Erythroblast (primary cell): Measurements from ENCODE around the gene LARP1.

ENCODE experiments used
- GATA1 ChIP-seq: IDR thresholded peaks from 2 replicates; pipeline ENCODE4 v1.6.1; 2011; ENCODE audit warnings: low read depth, mild to moderate bottlenecking, control low read depth, low read length, moderate library complexity
- POLR2A ChIP-seq: IDR thresholded peaks from 2 replicates; pipeline ENCODE4 v1.6.1; 2011; ENCODE audit warnings: mild to moderate bottlenecking, low read length

GRCh38 chr5:154786414-154786813, 31.2 kb downstream of the LARP1 start:
- TF ChIP-seq POLR2A (no peak), GATA1 (no peak)
